Epithelial cell of proximal tubule (primary cell): ENCODE data around the gene SPEG. TPM values are rescaled to one million over a fixed set of nuclear protein-coding genes. Genes with fewer than 3 reads are reported as not detected.

Experiments
- DNase-seq: peaks from one replicate; pipeline ENCODE4 v3.0.0-alpha.2; 2011; ENCODE audit warnings: low read depth
- H3K4me3 ChIP-seq: 2 replicates; pipeline ENCODE4 v1.5.1; 2011; ENCODE audit warnings: low read depth, mild to moderate bottlenecking, low read length
- CTCF ChIP-seq: conservative IDR thresholded peaks from 2 replicates; pipeline ENCODE4 v1.5.1; 2012; ENCODE audit warnings: low read depth, mild to moderate bottlenecking, low read length
- total RNA-seq: library from RNA; depleted of rRNA; stranded (reverse); fragments of >200 nt; gene quantifications from 2 replicates; pipeline ENCODE4 v1.2.3, GENCODE V29; 2015

Gene SPEG
- total RNA-seq, 1 donor from 2014 or later = 28.3 TPM

DNA sequence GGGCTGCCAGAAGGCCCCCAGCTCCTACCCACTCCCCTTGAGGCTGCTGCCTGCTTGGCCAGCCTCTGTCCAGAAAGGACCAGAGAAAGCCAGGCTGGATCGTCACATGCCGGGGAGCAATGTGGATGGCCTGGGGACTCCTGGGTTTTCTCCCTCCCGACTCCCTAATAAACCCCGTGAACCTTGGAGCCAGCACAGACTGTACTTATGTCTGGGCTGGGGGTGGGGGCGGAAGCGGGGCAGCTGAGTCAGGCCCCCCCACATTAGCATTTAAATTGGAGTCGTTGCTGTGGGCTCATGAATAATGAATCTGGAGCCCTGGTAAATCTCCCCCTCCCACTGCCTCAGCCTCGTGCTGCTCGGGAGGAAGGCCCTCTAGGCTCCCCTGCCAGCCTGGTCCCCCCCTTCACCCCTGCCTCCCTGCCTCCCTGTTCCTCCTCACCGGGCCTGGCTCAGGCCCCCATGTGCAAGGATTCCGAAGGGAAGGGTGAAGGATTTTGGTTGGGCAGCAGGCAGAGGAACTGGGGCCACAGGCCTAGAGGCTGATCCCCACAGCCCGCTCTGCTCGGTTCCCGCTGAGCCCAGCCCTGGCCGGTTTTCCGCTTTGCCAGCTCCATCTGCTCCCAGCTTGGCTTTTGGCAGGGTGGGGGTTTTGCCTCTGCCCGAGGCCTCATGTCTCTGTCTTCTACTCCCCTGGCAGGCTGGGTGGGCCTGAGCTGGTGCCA is 72.3 kb downstream of the SPEG start:
- no peak overlapping the region for H3K4me3 ChIP-seq
- no peak for TF ChIP-seq CTCF
- no peak for DNase-seq

- TF ChIP-seq CTCF = no peak
- no peak for DNase-seq
- no peak overlapping the region for H3K4me3 ChIP-seq
Measured at GRCh38 chr2:219507581-219508443, 73.2 kb downstream of the SPEG start.

- no peak for TF ChIP-seq CTCF
- H3K4me3 ChIP-seq = no peak overlapping the region
- no peak for DNase-seq
Measured at GRCh38 chr2:219508444-219508734, 73.7 kb downstream of the SPEG start.

DNA sequence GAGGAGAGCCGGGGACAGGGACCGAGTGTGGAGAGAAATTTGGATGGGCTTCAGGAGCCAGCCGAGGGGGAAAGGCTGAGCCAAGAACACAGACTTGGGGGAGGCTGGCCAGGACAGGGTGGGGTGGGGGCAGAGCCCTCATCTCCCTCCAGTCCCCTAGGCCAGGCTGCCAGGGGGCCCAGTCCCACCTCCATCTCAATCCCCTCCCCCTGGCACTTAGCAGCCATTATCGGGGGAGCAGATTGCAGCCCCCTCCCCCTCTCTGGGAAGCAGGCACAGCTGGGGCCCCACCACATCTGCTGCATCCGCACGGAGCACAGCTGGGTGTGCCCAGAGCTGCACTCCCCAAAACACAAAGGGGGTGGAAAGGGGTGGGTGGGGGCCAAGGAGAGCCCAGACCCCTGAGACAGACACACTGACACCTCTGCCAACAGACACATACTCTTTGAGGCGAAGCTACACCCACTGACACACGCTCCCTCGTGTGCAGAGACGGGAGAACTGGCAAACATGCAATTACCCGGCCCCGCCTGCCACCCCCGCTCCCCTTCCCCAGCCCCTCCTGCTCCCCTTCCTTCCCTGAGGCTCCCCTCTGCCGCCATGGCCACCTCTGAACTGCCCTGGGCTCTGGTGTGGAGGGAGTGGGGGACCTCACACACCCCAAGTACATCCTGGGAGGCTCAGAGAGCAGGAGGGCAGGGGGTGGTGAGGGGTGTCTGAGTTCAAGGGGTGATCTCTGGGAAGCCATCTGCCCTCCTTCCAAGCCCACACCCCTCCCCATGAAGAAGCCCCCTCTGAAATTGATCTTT is 74.5 kb downstream of the SPEG start:
- H3K4me3 ChIP-seq = no peak overlapping the region
- no peak for TF ChIP-seq CTCF
- no peak for DNase-seq

- no peak for DNase-seq
- TF ChIP-seq CTCF = peak; percentile 78
- H3K4me3 ChIP-seq = peak overlapping the region; percentile 39
Measured at GRCh38 chr2:219509780-219510511, 75.3 kb downstream of the SPEG start.

GRCh38 chr2:219510512-219511135 is 76.0 kb downstream of the SPEG start:
- DNase-seq = no peak
- no peak overlapping the region for H3K4me3 ChIP-seq
- no peak for TF ChIP-seq CTCF
